22Rv1 (cell line): Measurements from ENCODE around the gene MYLK.

Experiments
- H3K27ac ChIP-seq: fragments of 450-650 bp; 2 replicates; pipeline ENCODE4 v1.5.1; 2017
- ZFX ChIP-seq: fragments of 450-650 bp; IDR thresholded peaks from 2 replicates; pipeline ENCODE4 v1.6.1; 2017; ENCODE audit warnings: antibody characterized with exemption, borderline replicate concordance
- TF ChIP-seq, protein P1 (sequence below): fragments of 450-650 bp; IDR thresholded peaks from 2 replicates; pipeline ENCODE4 v1.5.1; 2017; ENCODE audit warnings: mild to moderate bottlenecking

MYLK gene

GRCh38 chr3:123700791-123701722 is 183.1 kb downstream of the MYLK start:
- TF ChIP-seq, protein P1, sequence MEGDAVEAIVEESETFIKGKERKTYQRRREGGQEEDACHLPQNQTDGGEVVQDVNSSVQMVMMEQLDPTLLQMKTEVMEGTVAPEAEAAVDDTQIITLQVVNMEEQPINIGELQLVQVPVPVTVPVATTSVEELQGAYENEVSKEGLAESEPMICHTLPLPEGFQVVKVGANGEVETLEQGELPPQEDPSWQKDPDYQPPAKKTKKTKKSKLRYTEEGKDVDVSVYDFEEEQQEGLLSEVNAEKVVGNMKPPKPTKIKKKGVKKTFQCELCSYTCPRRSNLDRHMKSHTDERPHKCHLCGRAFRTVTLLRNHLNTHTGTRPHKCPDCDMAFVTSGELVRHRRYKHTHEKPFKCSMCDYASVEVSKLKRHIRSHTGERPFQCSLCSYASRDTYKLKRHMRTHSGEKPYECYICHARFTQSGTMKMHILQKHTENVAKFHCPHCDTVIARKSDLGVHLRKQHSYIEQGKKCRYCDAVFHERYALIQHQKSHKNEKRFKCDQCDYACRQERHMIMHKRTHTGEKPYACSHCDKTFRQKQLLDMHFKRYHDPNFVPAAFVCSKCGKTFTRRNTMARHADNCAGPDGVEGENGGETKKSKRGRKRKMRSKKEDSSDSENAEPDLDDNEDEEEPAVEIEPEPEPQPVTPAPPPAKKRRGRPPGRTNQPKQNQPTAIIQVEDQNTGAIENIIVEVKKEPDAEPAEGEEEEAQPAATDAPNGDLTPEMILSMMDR: no peak
- TF ChIP-seq ZFX: no peak

DNA sequence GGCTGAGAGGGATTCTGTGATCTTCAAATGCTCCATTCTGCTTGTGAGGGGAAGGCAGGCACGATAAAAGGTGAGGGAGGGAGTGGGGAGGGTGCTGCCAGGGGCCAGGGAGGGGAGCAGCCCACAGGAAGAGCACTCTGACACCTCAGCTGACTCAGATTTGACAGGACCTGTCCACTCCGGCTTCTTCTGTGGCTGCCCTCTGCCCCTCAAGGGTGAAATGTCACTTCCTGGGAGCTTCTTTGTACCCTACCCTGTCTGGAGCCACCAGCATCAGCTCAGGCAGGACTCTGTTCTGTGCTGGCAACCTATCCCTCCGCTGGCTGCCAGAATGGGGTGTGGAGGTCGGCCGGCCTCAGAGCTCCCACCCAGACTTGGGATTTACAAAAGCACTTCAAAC is 185.3 kb downstream of the MYLK start:
- H3K27ac ChIP-seq: no peak overlapping the region
- TF ChIP-seq, protein P1: no peak
- TF ChIP-seq ZFX: no peak

More at GRCh38 chr3:123700791-123701722, 183.1 kb downstream of the MYLK start:
- H3K27ac ChIP-seq: no peak overlapping the region

DNA sequence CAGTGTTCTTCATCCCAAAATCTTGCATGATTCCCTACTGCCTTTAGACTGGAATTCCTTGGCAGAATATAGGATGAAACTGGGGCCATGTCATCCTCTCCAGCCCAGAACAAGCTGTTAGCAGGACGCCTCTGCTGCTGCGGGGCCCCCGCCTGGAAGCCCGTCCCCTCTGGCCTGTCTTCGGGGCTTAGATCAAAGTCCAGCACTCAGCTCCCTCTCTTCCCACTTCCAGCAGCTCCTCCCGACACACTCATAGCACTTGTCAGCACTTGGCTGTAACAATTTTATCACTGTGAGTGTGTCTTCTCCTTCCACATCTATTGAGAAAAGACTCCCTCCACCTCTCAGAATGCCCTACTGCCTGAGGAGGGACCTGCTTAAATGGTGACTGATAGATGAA is 187.3 kb downstream of the MYLK start:
- H3K27ac ChIP-seq: no peak overlapping the region
- TF ChIP-seq, protein P1: no peak
- no peak for TF ChIP-seq ZFX

DNA sequence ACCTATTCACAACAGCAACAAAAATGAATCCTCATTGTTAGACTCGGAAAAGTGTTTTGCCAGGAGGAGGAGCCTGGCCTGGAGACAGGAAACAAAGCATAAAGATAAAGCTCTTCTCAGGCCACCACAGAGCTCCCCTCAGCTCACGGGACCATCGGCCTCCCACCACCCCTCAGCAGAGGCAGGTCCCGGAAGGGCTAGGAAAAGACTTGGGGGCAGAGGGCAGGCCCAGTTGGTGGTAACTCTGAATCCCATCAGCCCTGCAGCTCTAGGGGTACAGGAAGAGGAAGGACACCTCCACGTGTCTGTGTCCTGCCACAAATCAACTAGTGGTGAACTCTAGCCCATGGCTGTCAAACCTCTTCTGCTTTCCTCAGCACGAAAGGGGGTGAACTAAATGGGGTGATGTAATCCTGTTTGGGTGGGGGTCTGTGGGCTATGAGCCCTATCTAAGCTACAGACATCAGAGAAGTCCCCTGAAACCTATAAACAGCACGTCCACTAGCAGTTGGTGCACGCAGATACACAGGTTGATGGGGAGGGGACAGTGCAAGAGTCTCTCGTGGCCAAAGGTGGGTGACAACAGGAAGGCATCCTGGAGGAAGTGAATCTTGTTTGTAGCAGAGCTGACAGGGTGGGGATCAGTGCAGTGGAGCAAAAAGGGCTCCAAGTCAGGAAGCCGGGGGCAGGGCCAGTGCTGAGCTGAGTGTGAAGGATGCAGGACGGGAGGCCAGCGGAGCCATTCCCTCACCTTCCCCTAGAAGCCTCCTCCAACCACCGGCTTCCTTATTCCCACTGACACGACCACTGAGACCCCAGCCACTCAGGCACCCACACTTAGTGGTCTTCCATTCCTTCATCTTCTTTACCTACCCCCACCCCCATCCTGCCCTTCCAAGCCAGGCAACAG is 188.1 kb downstream of the MYLK start:
- no peak overlapping the region for H3K27ac ChIP-seq
- TF ChIP-seq ZFX: no peak
- TF ChIP-seq, protein P1: no peak

- TF ChIP-seq, protein P1: no peak
- no peak for TF ChIP-seq ZFX
- H3K27ac ChIP-seq: no peak overlapping the region
These were observed 189.0 kb downstream of the MYLK start for GRCh38 chr3:123695152-123695551.

DNA sequence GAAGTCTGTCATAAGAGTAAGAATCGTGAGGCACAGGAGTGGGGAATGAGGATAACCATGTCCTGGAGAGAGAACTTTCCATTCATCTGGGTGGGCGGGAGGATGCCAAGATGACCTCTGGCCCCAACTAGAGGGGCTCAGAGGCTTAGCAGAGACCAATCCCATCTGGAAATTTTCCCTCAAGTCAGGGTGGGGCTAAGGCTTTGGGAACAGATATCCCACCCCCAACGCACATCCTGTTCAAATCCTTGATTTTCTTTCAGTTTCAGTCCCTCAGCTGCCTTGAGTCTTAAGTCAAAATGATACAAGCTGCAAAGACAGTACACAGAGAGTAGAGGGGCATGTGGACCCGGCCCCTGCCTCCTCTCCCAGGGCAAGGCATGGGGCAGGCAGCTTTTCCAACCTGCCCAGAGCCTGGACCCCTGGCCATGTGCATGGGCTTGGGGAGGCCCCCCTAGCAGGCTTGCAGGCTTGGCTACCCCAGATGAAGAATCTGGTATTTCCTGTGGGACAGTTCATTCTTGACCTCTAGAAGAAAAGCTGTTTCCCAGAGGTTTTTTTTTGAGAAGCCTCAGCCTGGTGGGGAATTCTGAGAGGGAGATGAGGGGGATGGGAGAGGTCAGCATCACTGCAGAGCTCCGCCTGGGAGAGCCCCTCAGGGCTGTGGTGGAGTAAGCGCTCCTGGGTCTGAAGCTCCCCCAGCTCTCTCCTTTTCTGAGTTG is 189.6 kb downstream of the MYLK start:
- TF ChIP-seq ZFX: no peak
- TF ChIP-seq, protein P1: no peak
- H3K27ac ChIP-seq: no peak overlapping the region
